Right atrium auricular region (tissue), 2 donors: ENCODE results near the gene INPP5B. TPM values are rescaled to one million over a fixed set of nuclear protein-coding genes. Genes with fewer than 3 reads are reported as not detected.

Experiments used
- DNase-seq: peaks from one replicate; pipeline ENCODE4 v3.0.0-alpha.2; 2019; ENCODE audit warnings: low spot score
- H3K27ac ChIP-seq, 2 donors: fragments of 200-600 bp; sonication (generic); 1 replicate in 1 of 2; 2 replicates in 1 of 2; pipeline ENCODE4 v1.5.1; 2016 to 2019
- H3K27me3 ChIP-seq, 2 donors: fragments of 200-600 bp; sonication (generic); one replicate each; pipeline versions ENCODE4 v1.5.1 to v1.6.0; 2017 to 2019
- H3K36me3 ChIP-seq: fragments of 200-600 bp; sonication (generic); one replicate; pipeline ENCODE4 v1.5.1; 2016
- H3K4me1 ChIP-seq, 2 donors: fragments of 200-600 bp; sonication (generic); one replicate each; pipeline versions ENCODE4 v1.5.1 to v1.6.0; 2017 to 2019
- H3K4me3 ChIP-seq, 2 donors: fragments of 200-600 bp; sonication (generic); 1 replicate in 1 of 2; 2 replicates in 1 of 2; pipeline ENCODE4 v1.5.1; 2017 to 2019; ENCODE audit warnings: mild to moderate bottlenecking in 1 of 2, moderate library complexity in 1 of 2
- H3K9me3 ChIP-seq, 2 donors: fragments of 200-600 bp; sonication (generic); one replicate each; pipeline ENCODE4 v1.5.1; 2019
- total RNA-seq, 2 donors: library from RNA; depleted of rRNA; stranded (reverse); fragments of >200 nt; gene quantifications; one replicate each; pipeline ENCODE4 v1.1.0, GENCODE V29; 2016
- TF ChIP-seq, protein P1 (sequence below), 2 donors: fragments of 200-600 bp; sonication (generic); IDR thresholded peaks; one replicate each; pipeline ENCODE4 v1.5.1; 2019; ENCODE audit warnings: antibody characterized with exemption in 2 of 2

Gene INPP5B
- total RNA-seq, 2 donors from 2014 or later = 13.2 to 16.7 TPM

GRCh38 chr1:37814252-37814651, 132.6 kb downstream of the INPP5B start:
- Histone ChIP-seq H3K27me3 (no peaks in the 10 kb centered on the region), H3K9me3 (no peaks in the 10 kb centered on the region), H3K27ac (no peak overlapping the region), H3K36me3 (peaks cover 32% of the 10 kb centered on the region), H3K4me1 (peaks cover 0 to 5% of the 10 kb centered on the region in 2 donors), H3K4me3 (no peak overlapping the region)
- DNase-seq = no peak
- TF ChIP-seq, protein P1, sequence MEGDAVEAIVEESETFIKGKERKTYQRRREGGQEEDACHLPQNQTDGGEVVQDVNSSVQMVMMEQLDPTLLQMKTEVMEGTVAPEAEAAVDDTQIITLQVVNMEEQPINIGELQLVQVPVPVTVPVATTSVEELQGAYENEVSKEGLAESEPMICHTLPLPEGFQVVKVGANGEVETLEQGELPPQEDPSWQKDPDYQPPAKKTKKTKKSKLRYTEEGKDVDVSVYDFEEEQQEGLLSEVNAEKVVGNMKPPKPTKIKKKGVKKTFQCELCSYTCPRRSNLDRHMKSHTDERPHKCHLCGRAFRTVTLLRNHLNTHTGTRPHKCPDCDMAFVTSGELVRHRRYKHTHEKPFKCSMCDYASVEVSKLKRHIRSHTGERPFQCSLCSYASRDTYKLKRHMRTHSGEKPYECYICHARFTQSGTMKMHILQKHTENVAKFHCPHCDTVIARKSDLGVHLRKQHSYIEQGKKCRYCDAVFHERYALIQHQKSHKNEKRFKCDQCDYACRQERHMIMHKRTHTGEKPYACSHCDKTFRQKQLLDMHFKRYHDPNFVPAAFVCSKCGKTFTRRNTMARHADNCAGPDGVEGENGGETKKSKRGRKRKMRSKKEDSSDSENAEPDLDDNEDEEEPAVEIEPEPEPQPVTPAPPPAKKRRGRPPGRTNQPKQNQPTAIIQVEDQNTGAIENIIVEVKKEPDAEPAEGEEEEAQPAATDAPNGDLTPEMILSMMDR (IDR thresholded peaks at IDR 0.05) = no peak

DNA sequence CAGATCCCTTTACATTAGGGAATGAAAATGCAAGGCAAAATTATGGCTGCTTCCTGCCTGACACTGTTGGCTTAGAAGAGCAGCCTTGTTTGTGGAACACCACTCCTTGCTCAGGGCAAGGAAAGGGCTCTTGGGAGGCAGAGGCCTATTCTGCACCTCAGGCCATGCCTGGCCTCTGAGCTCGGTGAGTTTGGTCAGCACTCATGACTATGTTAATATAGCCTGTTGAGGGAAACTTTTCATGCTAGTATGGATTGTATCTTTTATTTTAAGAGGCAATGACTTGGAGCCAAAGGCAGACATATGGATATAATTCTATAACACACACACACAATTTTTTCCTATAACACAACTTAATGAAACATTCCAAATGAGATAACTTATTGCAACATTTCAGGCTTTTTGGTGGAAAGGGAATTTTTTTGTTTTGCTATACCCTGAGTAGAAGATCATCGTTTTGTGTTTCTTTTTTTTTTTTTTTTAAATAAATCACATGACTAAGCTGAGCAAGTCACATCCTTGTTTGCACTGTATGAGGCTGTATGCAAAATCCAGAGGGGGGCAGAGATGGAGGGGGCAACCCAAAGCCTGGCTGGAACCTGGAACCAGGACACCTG, 133.2 kb downstream of the INPP5B start:
- Histone ChIP-seq H3K36me3 (peaks cover 26% of the 10 kb centered on the region), H3K4me1 (peaks cover 0 to 11% of the 10 kb centered on the region in 2 donors), H3K9me3 (no peaks in the 10 kb centered on the region), H3K4me3 (no peak overlapping the region), H3K27ac (no peak overlapping the region), H3K27me3 (no peaks in the 10 kb centered on the region)
- DNase-seq = no peak
- TF ChIP-seq, protein P1 (IDR thresholded peaks at IDR 0.05) = no peak

- H3K9me3 ChIP-seq = no peaks in the 10 kb centered on the region
- peaks cover 0 to 23% of the 10 kb centered on the region in 2 donors for H3K4me1 ChIP-seq
- H3K36me3 ChIP-seq = peaks cover 18% of the 10 kb centered on the region
- H3K27ac ChIP-seq = no peak overlapping the region
- no peaks in the 10 kb centered on the region for H3K27me3 ChIP-seq
- DNase-seq = peak; percentile 69
- TF ChIP-seq, protein P1 (IDR thresholded peaks at IDR 0.05) = peak; percentile 58 to 75
- no peak overlapping the region for H3K4me3 ChIP-seq
Observed at GRCh38 chr1:37811027-37811655, 135.7 kb downstream of the INPP5B start.

Other genes with a start within 250 kb of the INPP5B start
- gene EPHA10, start 181.9 kb downstream of the INPP5B start, total RNA-seq = under 1 TPM in 1 of 2 donors, not detected in 1; 0.22 TPM
- 1 to 10 TPM in 1 of 2 donors, under 1 TPM in 1; 0.67 to 1.0 TPM for gene MANEAL, start 153.2 kb downstream of the INPP5B start, total RNA-seq
- gene C1orf122, start 139.3 kb downstream of the INPP5B start, total RNA-seq = 10 to 100 TPM; 71.5 to 89.3 TPM
- gene YRDC, start 138.8 kb downstream of the INPP5B start, total RNA-seq = 1 to 10 TPM; 6.1 to 8.6 TPM
- gene MTF1, start 87.5 kb downstream of the INPP5B start, total RNA-seq = 1 to 10 TPM; 2.3 to 4.8 TPM
- gene SF3A3, start 43.0 kb upstream of the INPP5B start, total RNA-seq = 10 to 100 TPM; 20.4 to 22.1 TPM
- 10 to 100 TPM in 1 of 2 donors, 1 to 10 TPM in 1; 8.0 to 16.0 TPM for gene FHL3, start 58.5 kb upstream of the INPP5B start, total RNA-seq
- 10 to 100 TPM; 29.2 to 53.7 TPM for gene UTP11, start 65.7 kb upstream of the INPP5B start, total RNA-seq
- not detected for gene POU3F1, start 99.7 kb upstream of the INPP5B start, total RNA-seq